22Rv1 (cell line): ENCODE results near the gene APOBEC3A.

Experiments used
- CTCF ChIP-seq: fragments of 450-650 bp; IDR thresholded peaks from 2 replicates; pipeline ENCODE4 v1.5.1; 2017; ENCODE audit warnings: mild to moderate bottlenecking
- ZFX ChIP-seq: fragments of 450-650 bp; IDR thresholded peaks from 2 replicates; pipeline ENCODE4 v1.6.1; 2017; ENCODE audit warnings: antibody characterized with exemption, borderline replicate concordance

GRCh38 chr22:38986629-38987028 is 29.2 kb downstream of the APOBEC3A start:
- no peak for TF ChIP-seq CTCF
- TF ChIP-seq ZFX: no peak
